Activated naive CD4-positive, alpha-beta T cell treated with Interleukin-2 at 50 U/mL for 16 hours (primary cell): Measurements from ENCODE around the gene LOXL4.

Experiments
- DNase-seq: peaks from one replicate; pipeline ENCODE4 v3.0.0-alpha.2; 2020

The LOXL4 gene

DNA sequence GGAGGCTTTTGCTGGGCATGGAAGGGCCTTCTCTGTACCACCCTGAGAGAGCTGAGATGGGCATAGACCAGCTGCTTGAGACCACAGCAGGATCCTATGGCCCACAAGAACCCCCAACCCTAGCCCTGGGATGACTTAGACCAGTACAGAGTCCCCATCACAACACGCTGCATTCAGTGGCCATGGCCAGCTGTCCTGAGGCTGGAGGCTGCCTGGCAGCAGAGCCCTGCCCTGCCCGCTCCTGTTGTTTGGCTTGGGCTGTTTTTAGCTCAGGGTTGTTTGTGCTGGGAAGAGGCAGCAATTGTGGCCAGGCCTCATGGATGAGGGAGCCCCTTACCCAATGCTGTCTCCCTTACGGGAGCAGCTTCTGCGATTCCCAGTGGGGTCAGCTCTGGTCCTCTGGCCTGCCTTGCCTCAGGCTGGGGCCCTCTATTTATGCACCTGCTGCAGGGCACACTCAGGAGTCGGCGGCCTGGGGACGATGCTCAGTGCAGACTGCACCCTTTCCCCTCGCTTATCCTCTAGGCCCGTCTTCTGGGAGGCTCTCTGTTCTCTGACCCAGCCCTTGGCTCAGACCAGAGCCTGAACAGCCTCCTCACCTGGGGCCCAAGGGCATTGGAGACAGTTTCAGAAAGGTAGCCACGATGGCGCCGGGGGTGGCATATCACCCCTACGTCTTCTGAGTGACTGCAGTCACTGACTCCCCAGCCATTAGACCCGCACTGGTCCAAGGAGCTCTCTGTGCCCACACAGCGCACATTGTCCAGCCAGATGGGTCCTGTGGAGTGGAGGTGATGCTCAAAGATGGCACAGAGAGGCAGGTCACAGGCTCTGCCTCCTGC is 6.3 kb downstream of the LOXL4 start:
- DNase-seq: no peak

- no peak for DNase-seq
These were observed 7.2 kb downstream of the LOXL4 start for GRCh38 chr10:98260752-98261151.

- no peak for DNase-seq
These were observed 7.6 kb downstream of the LOXL4 start for GRCh38 chr10:98260350-98260749.

DNA sequence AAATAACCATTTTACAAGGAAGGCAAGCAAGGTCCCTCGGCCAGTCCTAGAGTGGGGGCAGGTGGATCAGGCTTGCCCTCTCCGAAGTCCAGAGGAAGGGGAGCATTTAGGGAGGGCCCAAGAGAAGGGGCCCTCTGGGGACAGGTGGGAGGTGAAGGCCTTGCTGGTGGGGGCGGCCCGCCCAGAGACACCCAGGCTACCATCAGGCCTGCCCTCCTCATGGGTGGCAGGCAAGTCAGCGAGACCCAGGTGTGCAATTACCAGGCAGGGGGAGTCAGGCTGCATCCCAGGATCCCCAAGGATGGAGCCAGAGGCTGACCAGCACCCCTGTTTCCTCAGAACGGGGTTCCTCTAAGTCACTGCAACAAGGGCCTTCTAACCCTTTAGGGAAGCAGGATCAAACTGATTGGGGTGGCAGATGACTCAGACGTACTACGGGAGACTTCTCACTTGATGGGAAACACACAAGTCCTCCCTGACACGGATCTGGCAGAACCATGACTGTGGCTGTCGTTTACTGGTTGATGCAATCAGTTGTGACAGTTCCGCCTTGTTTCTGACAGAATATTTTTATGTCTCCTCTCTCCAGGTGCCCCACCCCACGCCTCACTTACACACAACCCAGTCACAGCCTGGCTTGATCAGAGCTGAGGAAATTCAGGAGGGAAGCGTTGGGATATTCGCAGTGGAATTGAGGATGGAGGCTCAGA is 8.2 kb downstream of the LOXL4 start:
- no peak for DNase-seq

DNA sequence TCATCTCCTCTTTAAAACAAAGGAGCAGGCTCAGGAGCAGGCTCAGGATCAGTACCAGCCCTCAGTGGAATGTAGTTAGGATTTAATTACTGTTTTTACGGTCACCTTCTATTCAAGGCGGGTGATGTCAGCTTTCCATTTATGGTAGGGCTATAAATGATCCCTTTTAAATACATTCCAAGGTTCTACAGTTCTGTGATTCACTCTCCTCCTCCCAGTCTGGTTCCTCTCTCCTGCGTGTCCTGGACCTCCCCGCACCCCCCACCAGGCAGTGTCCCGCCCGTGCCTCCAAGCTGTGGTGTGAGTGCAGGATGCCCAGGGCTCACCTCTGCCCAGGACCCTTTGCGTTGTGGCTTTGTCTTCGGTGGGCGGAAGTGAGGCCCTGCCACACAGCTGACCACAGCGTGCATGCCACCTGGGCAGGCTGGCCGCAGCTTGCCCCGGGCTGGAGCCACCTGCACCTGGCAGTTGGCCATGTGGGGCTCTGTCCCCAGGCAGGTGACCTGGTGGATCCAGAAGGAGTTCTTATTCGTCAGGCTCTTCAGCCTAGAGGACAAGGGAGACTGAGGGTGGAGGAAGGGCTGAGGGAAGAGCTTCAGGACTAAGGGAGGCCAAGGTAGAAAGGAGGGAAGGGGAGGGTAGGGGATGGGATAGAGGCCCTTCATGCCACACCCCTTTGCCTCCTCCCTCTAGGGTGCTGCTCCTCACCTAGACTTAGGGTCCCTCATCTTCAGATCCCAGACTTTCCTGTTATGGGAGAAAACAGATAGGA is 9.1 kb downstream of the LOXL4 start:
- no peak for DNase-seq

DNA sequence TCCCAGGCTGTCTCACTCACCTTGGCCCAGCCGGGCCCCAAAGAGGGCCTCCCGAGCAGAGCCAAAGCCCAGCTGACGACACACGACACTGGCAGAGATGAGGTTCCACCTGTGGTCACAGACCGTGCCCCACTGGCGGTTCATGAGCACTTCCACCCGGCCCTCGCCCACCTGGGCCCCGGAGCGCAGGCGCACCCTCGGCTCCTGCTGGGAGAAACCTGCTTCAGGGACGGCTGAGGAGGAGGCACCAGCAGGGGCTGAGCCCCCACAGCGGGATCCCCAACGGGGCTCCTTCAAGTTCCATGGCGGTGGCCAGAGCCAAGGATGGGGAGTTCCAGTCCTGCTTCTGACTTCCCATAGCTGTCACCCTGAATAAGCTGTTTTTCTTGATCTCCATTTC is 10.0 kb downstream of the LOXL4 start:
- DNase-seq: no peak

- DNase-seq: no peak
These were observed 10.8 kb downstream of the LOXL4 start for GRCh38 chr10:98257198-98257597.

DNA sequence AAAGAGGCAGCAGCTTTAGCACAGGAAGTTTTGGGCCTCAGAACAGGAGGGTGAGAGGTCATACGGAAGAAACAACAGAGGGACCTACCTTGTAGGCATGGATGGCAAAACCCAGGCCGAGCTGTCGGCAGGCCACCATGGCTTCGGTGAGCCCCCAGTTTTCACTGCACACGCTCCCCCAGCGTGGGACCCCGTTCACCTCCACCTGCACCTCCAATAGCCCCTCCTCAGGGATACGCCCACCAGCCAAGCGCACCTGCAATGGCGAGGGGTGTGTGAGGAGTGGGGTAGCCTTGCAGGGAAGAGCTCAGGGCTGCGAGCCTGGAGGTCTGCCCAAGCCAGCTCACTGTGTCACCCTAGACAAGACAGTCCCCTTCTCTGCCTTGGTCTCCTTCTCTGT is 11.3 kb downstream of the LOXL4 start:
- no peak for DNase-seq

DNA sequence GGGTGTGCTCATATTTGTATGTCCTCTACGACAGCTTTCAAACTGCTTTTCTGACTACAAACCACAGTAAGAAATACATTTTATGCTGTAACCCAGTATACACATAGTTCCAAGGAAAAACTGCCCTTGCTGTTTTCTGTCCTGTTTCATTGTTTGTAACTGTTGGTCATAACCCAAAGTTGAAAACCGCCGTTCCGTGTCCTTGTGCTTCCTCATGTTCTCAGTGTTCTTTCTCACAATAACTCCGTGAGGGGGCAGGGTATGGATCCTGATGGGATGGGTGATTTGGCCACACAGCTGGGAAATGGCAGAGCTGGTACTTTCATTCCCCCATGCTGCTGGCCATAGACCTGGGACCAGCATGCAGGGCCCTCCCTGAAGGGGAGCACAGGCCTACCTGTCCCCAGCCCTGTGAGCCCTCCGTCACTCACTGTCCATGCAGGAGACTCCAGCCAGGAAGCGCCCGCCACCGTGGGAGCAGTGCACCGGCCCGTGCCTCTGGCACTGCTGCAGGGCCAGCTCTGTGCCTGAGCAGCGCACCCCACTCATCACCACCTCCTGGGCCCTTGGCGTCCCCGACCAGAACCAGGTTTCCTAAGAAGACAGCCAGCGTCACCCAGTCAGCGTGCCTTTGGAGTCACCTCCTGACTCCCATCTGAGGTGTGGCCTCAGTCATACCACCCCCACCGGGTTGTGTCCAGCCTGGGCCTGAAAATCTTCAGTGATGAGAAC is 12.7 kb downstream of the LOXL4 start:
- no peak for DNase-seq

GRCh38 chr10:98254234-98254974 is 13.6 kb downstream of the LOXL4 start:
- no peak for DNase-seq

DNA sequence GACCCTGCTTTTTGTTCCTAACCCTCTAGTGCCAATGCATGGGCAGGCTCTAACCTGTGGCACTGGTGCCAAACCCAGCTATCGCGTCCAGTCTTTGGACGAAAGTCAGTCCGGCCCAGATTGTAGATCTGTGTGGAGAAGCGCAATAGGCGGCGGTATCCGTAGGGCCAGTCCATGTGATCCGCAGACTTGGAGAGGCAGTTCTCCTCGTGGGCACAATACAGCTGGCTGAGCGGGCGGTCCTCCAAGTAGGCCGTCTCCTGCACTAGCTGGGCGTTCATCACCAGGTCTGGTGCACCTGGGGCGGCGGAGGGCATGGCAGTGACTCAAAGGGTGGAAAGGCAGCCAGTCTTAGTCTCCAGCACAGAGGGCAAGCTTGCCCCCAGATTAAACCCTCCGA is 14.5 kb downstream of the LOXL4 start:
- no peak for DNase-seq

DNA sequence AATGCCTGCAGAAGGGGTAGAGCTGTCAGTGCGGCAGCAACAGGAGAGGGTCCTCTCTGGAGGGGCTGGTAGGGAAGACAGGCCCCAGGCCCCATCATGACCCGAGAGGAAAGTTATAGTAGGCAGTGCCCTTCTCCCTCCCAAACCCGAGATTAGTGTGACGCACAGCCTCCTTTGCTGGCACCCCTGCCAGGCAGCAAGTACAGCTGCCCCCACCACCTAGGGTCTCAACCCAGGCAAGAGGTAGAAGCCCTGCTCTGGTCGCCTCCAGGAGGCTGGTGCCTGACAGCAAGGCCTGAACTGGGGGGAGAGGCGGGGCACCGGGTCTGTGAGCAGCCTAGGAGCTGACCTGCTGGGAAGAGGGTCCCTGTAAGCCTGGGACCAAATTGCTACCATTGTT is 15.5 kb downstream of the LOXL4 start:
- DNase-seq: no peak

GRCh38 chr10:98251399-98251798 is 16.6 kb downstream of the LOXL4 start:
- no peak for DNase-seq

DNA sequence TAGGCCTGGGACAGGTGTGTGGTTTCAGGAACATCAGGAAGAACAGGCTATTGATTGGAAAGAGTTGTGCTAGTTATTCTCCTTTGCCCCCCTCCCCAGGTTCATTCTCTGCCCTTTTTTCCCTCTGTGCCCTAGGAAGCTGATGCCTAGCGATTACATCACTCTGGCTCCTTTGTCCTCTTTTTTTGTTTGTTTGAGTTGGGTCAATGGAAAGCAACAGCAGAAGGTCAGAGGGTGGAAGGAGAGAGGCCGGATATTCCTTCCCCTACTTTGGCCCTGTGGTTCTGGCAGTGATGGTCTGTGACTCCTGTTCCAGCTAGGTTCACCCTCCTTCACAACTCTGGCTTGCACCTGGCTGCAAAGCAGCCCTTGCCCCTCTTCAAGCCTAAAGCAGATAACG is 18.9 kb downstream of the LOXL4 start:
- no peak for DNase-seq

GRCh38 chr10:98248018-98248417 is 20.0 kb downstream of the LOXL4 start:
- no peak for DNase-seq

DNA sequence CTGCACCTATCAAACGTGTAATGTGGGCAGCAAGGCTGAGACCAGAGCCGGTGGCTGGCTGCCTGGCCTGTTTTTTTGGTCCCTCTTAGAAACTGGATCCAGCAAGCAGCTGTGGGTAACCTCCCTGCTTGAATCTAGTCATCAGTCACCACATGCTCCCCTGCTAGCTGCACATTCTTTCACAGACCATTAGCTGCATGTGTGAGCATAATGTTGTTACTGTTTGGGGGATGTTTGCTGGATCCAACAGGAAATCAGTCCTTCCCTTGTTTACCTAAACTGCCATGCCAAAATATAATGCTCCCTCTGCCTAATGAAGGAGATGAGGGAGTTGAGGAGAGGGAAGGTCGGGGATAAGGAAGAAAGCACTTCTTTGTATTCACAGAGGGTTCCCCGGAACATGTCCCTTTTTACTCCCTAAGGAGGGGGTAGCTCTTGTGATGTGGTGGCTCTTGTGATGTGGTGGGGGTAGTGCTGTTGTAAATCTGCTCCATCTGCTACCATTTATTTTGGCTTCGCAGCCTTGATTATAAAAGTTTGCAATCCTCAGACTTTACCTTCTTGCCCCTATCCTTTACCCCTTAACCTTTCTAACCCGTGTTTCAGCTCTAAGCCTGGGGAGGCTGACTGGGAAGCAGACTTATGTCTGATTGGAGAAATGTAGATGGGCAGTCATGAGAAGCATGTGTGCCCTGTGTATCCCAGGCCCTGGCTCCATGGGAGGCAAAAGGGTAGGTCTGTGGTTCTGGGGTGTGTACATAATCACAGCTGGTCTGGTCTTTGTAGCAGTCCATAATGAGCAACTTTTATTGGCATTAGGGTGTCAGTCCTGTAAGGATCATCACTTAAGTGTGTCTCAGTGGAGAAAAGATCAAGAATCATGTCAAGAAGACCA is 20.8 kb downstream of the LOXL4 start:
- no peak for DNase-seq

DNA sequence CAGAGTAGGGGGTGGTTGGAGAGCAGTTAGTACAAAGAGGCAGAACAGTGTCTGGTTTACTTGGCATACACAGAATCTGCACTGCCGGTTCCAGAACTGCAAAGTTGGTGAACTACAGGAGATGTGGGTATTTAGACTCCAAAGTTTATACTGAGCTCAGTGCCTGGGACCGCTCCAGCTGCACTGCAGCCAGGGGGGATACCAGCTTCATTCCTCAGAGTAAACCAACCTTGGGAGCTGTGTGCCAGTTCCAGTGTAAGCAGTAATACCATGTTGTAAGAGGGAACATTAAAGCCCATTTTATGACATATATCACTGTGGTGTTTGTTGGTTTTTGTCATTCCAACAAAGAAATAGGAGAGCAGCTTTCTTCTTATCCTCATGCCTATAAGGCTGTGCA is 23.4 kb downstream of the LOXL4 start:
- no peak for DNase-seq

DNA sequence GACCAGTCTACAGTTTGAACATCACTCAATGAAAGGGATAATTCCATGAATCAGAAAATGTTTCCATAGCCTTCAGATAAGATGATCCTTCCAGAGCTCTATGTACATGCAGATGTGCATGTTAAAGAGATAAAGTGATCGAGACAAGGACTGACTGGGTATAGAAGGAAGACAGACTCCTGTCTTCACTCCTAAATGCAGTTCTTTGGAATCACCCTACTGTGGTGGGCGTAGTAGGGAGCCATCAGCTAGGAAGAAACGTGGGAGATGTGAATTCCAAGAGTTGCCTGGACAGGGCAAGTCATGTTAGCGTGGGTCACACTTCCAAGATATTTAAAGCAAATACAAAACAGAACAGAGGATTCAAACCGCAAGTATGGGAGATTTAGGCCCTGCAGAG is 23.9 kb downstream of the LOXL4 start:
- DNase-seq: no peak

DNA sequence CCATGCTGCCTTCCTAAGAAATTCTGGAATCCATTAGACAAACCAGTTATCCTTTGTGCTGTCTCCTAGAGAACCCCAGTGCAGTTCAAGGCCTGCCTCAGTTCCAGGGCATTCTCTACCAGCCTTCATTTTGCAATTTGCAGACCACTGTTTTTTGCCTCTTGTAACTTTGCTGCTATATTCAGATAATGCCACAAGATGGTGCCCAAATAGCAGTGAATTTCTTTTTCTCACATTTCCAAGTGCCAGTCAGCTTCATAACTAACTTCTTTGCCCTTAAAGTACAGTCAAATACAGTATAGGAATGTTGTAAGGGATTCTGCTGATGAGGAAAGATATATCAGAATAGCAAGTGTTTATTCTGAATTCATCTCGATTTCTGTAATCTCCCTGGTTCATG is 25.2 kb downstream of the LOXL4 start:
- no peak for DNase-seq

DNA sequence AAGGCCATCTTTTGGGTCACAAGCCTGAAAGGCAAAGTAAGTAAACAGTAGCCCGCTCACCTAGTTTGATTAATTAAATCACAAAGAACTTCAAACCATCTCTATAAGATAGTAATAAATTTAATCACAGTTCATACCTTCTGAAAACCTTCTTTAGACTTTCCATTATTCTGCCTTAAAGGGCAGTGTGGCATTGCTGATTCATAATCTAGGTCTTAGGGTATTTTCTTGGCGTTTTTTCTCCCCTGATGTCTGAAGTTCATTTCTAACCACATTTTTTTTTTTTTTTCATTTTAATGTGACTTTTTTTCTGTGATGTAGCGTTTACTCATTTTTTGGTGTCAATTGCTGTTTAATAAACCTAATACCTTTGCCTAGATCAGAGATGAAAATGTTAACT is 27.5 kb downstream of the LOXL4 start:
- DNase-seq: no peak

- no peak for DNase-seq
These were observed 29.6 kb downstream of the LOXL4 start for GRCh38 chr10:98238391-98238790.
